H9 (cell line): ENCODE results near the gene TMTC3. TPM values are rescaled to one million over a fixed set of nuclear protein-coding genes. Genes with fewer than 3 reads are reported as not detected.

Experiments used
- DNase-seq: peaks from one replicate; pipeline ENCODE4 v3.0.0-alpha.2; 2017
- H2AFZ ChIP-seq: one replicate; pipeline ENCODE4 v1.6.1; 2013; ENCODE audit warnings: mild to moderate bottlenecking, low read length, control low read depth, moderate library complexity
- H2AK5ac ChIP-seq: 2 replicates; pipeline ENCODE4 v1.6.1; 2013; ENCODE audit warnings: low read length, control low read depth, mixed read lengths; ENCODE audit not compliant: insufficient read length
- H2BK120ac ChIP-seq: one replicate; pipeline ENCODE4 v1.6.1; 2013; ENCODE audit warnings: low read depth, mild to moderate bottlenecking, low read length, control low read depth, inconsistent platforms; ENCODE audit not compliant: poor library complexity, severe bottlenecking
- H2BK12ac ChIP-seq: 2 replicates; pipeline ENCODE4 v1.6.1; 2013; ENCODE audit warnings: low read length, control low read depth, mixed read lengths, low read depth; ENCODE audit not compliant: insufficient read length
- H2BK15ac ChIP-seq: 2 replicates; pipeline ENCODE4 v1.6.1; 2013; ENCODE audit warnings: low read depth, low read length, control low read depth
- H2BK20ac ChIP-seq: one replicate; pipeline ENCODE4 v1.6.1; 2013; ENCODE audit warnings: low read depth, mild to moderate bottlenecking, low read length, control low read depth, inconsistent platforms; ENCODE audit not compliant: poor library complexity, severe bottlenecking
- H2BK5ac ChIP-seq: 2 replicates; pipeline ENCODE4 v1.6.1; 2013; ENCODE audit warnings: low read length, control low read depth, mixed read lengths; ENCODE audit not compliant: insufficient read length
- H3K14ac ChIP-seq: 2 replicates; pipeline ENCODE4 v1.6.1; 2013; ENCODE audit warnings: low read length, control low read depth; ENCODE audit not compliant: insufficient read depth
- H3K18ac ChIP-seq: 2 replicates; pipeline ENCODE4 v1.6.1; 2013; ENCODE audit warnings: low read depth, mild to moderate bottlenecking, mixed read lengths, low read length, control low read depth; ENCODE audit not compliant: insufficient read length
- H3K23ac ChIP-seq: 2 replicates; pipeline ENCODE4 v1.6.1; 2013; ENCODE audit warnings: low read length, control low read depth, mixed read lengths, low read depth; ENCODE audit not compliant: insufficient read length
- H3K23me2 ChIP-seq: 2 replicates; pipeline ENCODE4 v1.6.1; 2013; ENCODE audit warnings: low read depth, mild to moderate bottlenecking, mixed read lengths, low read length, control low read depth; ENCODE audit not compliant: insufficient read length, poor library complexity, severe bottlenecking
- H3K27ac ChIP-seq: 2 replicates; pipeline ENCODE4 v1.5.1; 2013; ENCODE audit warnings: low read length, control low read depth, mixed read lengths, low read depth; ENCODE audit not compliant: insufficient read length
- H3K27me3 ChIP-seq: 2 replicates; pipeline ENCODE4 v1.6.1; 2013; ENCODE audit warnings: low read length, control low read depth, inconsistent platforms; ENCODE audit not compliant: insufficient read depth
- H3K4ac ChIP-seq: 2 replicates; pipeline ENCODE4 v1.6.1; 2013; ENCODE audit warnings: low read depth, mild to moderate bottlenecking, control low read depth, inconsistent platforms, low read length, moderate library complexity
- H3K4me1 ChIP-seq: 2 replicates; pipeline ENCODE4 v1.6.1; 2013; ENCODE audit warnings: low read length, control low read depth, inconsistent platforms; ENCODE audit not compliant: insufficient read depth
- H3K4me2 ChIP-seq: 2 replicates; pipeline ENCODE4 v1.6.1; 2013; ENCODE audit warnings: low read length, control low read depth, mixed read lengths; ENCODE audit not compliant: insufficient read length, insufficient read depth
- H3K56ac ChIP-seq: 2 replicates; pipeline ENCODE4 v1.6.1; 2013; ENCODE audit warnings: low read depth, mild to moderate bottlenecking, mixed read lengths, low read length, control low read depth; ENCODE audit not compliant: insufficient read length
- H3K79me1 ChIP-seq: 2 replicates; pipeline ENCODE4 v1.6.1; 2013; ENCODE audit warnings: low read depth, mild to moderate bottlenecking, moderate library complexity, low read length, control low read depth, inconsistent platforms; ENCODE audit not compliant: insufficient read depth, poor library complexity, severe bottlenecking
- H3K79me2 ChIP-seq: 2 replicates; pipeline ENCODE4 v1.6.1; 2013; ENCODE audit warnings: low read length, control low read depth, inconsistent platforms; ENCODE audit not compliant: insufficient read depth
- H3K9ac ChIP-seq: 2 replicates; pipeline ENCODE4 v1.6.1; 2013; ENCODE audit warnings: low read length, control low read depth, mixed read lengths; ENCODE audit not compliant: insufficient read length; ENCODE audit errors: extremely low read depth
- H3K9me3 ChIP-seq: one replicate; pipeline ENCODE4 v1.6.1; 2013; ENCODE audit warnings: low read depth, low read length, inconsistent platforms; ENCODE audit not compliant: control insufficient read depth
- H3T11ph ChIP-seq: one replicate; pipeline ENCODE4 v1.6.1; 2013; ENCODE audit warnings: mild to moderate bottlenecking, low read length, control low read depth, inconsistent platforms
- H4K20me1 ChIP-seq: one replicate; pipeline ENCODE4 v1.6.1; 2013; ENCODE audit not compliant: control insufficient read depth, insufficient read length, insufficient read depth
- H4K5ac ChIP-seq: 2 replicates; pipeline ENCODE4 v1.6.1; 2013; ENCODE audit warnings: low read depth, mild to moderate bottlenecking, mixed read lengths, low read length, control low read depth; ENCODE audit not compliant: insufficient read length
- H4K8ac ChIP-seq: replicated peaks from 2 replicates; pipeline ENCODE4 v1.6.1; 2013; ENCODE audit warnings: low read length, control low read depth, mixed read lengths, low read depth; ENCODE audit not compliant: insufficient read length
- H4K91ac ChIP-seq: 2 replicates; pipeline ENCODE4 v1.6.1; 2013; ENCODE audit warnings: low read depth, mild to moderate bottlenecking, moderate library complexity, mixed read lengths, low read length, control low read depth; ENCODE audit not compliant: insufficient read length
- H3K27ac Mint-ChIP-seq, 3 experiments: 2 replicates in 2 of 3; 3 replicates in 1 of 3; pipeline ENCODE4 v1.8.0; 2020 to 2021; ENCODE audit warnings: mixed read lengths in 3 of 3, mild to moderate bottlenecking in 1 of 3, moderate library complexity in 1 of 3
- H3K27me3 Mint-ChIP-seq: 2 replicates; pipeline ENCODE4 v1.8.0; 2021; ENCODE audit warnings: low read depth, mild to moderate bottlenecking, moderate library complexity, mixed read lengths
- H3K36me3 Mint-ChIP-seq, 3 experiments: 2 replicates in 2 of 3; 3 replicates in 1 of 3; pipeline ENCODE4 v1.8.0; 2020 to 2021; ENCODE audit warnings: low read depth in 3 of 3, mixed read lengths in 3 of 3; ENCODE audit not compliant: insufficient read depth in 1 of 3
- H3K4me1 Mint-ChIP-seq, 2 experiments: 2 replicates each; pipeline ENCODE4 v1.8.0; 2020; ENCODE audit warnings: mixed read lengths in 2 of 2
- H3K4me3 Mint-ChIP-seq, 2 experiments: 2 replicates in 1 of 2; 3 replicates in 1 of 2; pipeline ENCODE4 v1.8.0; 2020 to 2021; ENCODE audit warnings: mild to moderate bottlenecking in 2 of 2, mixed read lengths in 2 of 2, moderate library complexity in 1 of 2
- H3K9me3 Mint-ChIP-seq, 2 experiments: 2 replicates in 1 of 2; 3 replicates in 1 of 2; pipeline ENCODE4 v1.8.0; 2020; ENCODE audit warnings: mild to moderate bottlenecking in 2 of 2, mixed read lengths in 2 of 2, moderate library complexity in 1 of 2
- CTCF ChIP-seq: fragments of 200-600 bp; sonication (generic); conservative IDR thresholded peaks from 3 replicates; pipeline ENCODE4 v1.8.0; 2021; ENCODE audit warnings: antibody characterized with exemption, mild to moderate bottlenecking
- WGBS: extraction: QIAGEN DNeasy Blood & Tissue Kit; methylation state at CpG from one replicate; pipeline ENCODE4 v1.1.7; 2013; ENCODE audit warnings: missing lambda C conversion rate, low lambda C conversion rate, mixed read lengths; ENCODE audit not compliant: insufficient read length; ENCODE audit errors: extremely low coverage; 5-methylcytosine and 5-hydroxymethylcytosine counted together
- total RNA-seq: library from RNA; stranded (reverse); gene quantifications from 2 replicates; pipeline ENCODE4 v1.2.1, GENCODE V29; 2021

Gene TMTC3
- total RNA-seq, 1 experiment from 2014 or later: 37.7 TPM

- no peaks in the 10 kb centered on the region for H3K79me1 ChIP-seq
- H3K4me2 ChIP-seq: no peak overlapping the region
- no peak overlapping the region for H3T11ph ChIP-seq
- H3K4me3 Mint-ChIP-seq: no peak overlapping the region
- no peak overlapping the region for H4K91ac ChIP-seq
- no peak overlapping the region for H2BK20ac ChIP-seq
- H4K8ac ChIP-seq: no peak overlapping the region
- no peak overlapping the region for H2BK15ac ChIP-seq
- H3K4me1 ChIP-seq: no peaks in the 10 kb centered on the region
- no peaks in the 10 kb centered on the region for H3K23me2 ChIP-seq
- H4K20me1 ChIP-seq: no peaks in the 10 kb centered on the region
- no peak overlapping the region for H3K18ac ChIP-seq
- no peak overlapping the region for H2BK120ac ChIP-seq
- H2AFZ ChIP-seq: no peak overlapping the region
- no peak overlapping the region for H4K5ac ChIP-seq
- no peak overlapping the region for H2BK5ac ChIP-seq
- no peak overlapping the region for H3K9ac ChIP-seq
- no peak overlapping the region for H3K23ac ChIP-seq
- no peak overlapping the region for H3K27ac Mint-ChIP-seq
- H3K27me3 Mint-ChIP-seq: no peaks in the 10 kb centered on the region
- no peaks in the 10 kb centered on the region for H3K27me3 ChIP-seq
- H3K14ac ChIP-seq: no peak overlapping the region
- no peaks in the 10 kb centered on the region for H3K9me3 ChIP-seq
- WGBS: no CpG with 5 or more reads among the region's 6 CpGs
- H2BK12ac ChIP-seq: no peak overlapping the region
- DNase-seq: no peak
- no peaks in the 10 kb centered on the region for H3K79me2 ChIP-seq
- H3K36me3 Mint-ChIP-seq: peaks cover 19 to 46% (median 26%) of the 10 kb centered on the region in 3 experiments; a peak in 6 of 7 replicates
- no peak overlapping the region for H3K4ac ChIP-seq
- H2AK5ac ChIP-seq: no peak overlapping the region
- H3K56ac ChIP-seq: no peak overlapping the region
- H3K27ac ChIP-seq: no peak overlapping the region
- no peaks in the 10 kb centered on the region for H3K4me1 Mint-ChIP-seq
- no peak for TF ChIP-seq CTCF
- no peaks in the 10 kb centered on the region for H3K9me3 Mint-ChIP-seq
Observed at GRCh38 chr12:88179436-88180014, 37.4 kb downstream of the TMTC3 start.
